HFFc6 (cell line): ENCODE results near the gene FRMD3. TPM values are rescaled to one million over a fixed set of nuclear protein-coding genes. Genes with fewer than 3 reads are reported as not detected.
A peak's percentile ranks its signal among the peaks of the same experiment; 100 is the strongest.

Experiments
- DNase-seq: peaks from one replicate; pipeline ENCODE4 v3.0.0-alpha.2; 2018
- H3K27ac Mint-ChIP-seq: 2 replicates; pipeline ENCODE4 v1.8.0; 2020; ENCODE audit warnings: mild to moderate bottlenecking, mixed read lengths
- H3K27me3 Mint-ChIP-seq: 2 replicates; pipeline ENCODE4 v1.8.0; 2021; ENCODE audit warnings: mild to moderate bottlenecking, moderate library complexity, mixed read lengths; ENCODE audit not compliant: insufficient read depth
- H3K36me3 Mint-ChIP-seq: 2 replicates; pipeline ENCODE4 v1.8.0; 2021; ENCODE audit warnings: low read depth, mixed read lengths
- H3K4me1 Mint-ChIP-seq: 2 replicates; pipeline ENCODE4 v1.8.0; 2020; ENCODE audit warnings: low read depth, mixed read lengths
- H3K4me3 Mint-ChIP-seq: 2 replicates; pipeline ENCODE4 v1.8.0; 2020; ENCODE audit warnings: mild to moderate bottlenecking, moderate library complexity, mixed read lengths
- H3K9me3 Mint-ChIP-seq: 2 replicates; pipeline ENCODE4 v1.8.0; 2020; ENCODE audit warnings: mild to moderate bottlenecking, mixed read lengths
- total RNA-seq, 6 experiments: library from RNA; stranded (reverse); fragmentation: NEBNext Ultra II Directional; extraction: Animal tissue kit (Norgen Biotek cat#: 25700); gene quantifications; 2 replicates in 1 of 6; 3 replicates in 5 of 6; pipeline ENCODE4 v1.2.3, GENCODE V29; 2021
- TF ChIP-seq, protein P1 (sequence below): fragments of 200-600 bp; sonication (generic); IDR thresholded peaks from 2 replicates; pipeline ENCODE4 v1.5.0; 2021; ENCODE audit warnings: antibody characterized with exemption, mild to moderate bottlenecking

The FRMD3 gene
- total RNA-seq, 6 experiments from 2014 or later = 4.0 to 14.9 (median 12.7) TPM

- DNase-seq = peak; percentile 90
- H3K36me3 Mint-ChIP-seq = peaks cover 21% of the 10 kb centered on the region
- TF ChIP-seq, protein P1, sequence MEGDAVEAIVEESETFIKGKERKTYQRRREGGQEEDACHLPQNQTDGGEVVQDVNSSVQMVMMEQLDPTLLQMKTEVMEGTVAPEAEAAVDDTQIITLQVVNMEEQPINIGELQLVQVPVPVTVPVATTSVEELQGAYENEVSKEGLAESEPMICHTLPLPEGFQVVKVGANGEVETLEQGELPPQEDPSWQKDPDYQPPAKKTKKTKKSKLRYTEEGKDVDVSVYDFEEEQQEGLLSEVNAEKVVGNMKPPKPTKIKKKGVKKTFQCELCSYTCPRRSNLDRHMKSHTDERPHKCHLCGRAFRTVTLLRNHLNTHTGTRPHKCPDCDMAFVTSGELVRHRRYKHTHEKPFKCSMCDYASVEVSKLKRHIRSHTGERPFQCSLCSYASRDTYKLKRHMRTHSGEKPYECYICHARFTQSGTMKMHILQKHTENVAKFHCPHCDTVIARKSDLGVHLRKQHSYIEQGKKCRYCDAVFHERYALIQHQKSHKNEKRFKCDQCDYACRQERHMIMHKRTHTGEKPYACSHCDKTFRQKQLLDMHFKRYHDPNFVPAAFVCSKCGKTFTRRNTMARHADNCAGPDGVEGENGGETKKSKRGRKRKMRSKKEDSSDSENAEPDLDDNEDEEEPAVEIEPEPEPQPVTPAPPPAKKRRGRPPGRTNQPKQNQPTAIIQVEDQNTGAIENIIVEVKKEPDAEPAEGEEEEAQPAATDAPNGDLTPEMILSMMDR = no peak
These were observed 238.6 kb downstream of the FRMD3 start for GRCh38 chr9:83299571-83299970.

DNA sequence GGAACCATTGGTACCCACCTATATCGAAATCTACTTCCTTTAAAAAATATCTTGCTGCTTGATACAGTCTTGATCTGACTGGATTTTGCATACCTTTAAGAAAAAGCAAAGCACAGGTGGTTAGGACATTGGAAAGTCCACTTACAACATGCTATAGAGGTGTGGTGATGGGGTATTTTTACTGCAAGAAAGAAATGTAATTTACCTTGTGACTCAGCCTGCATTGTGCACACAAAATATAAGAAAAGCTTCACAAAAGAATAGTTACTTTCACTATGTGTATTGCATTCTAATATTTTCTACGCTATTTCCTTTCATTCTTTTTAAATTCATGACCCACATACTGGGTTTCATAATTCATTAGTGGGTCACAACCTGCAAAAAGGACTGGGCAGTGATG lies 239.1 kb downstream of the FRMD3 start:
- DNase-seq = no peak
- Mint-ChIP-seq H3K4me1 (peaks cover 22% of the 10 kb centered on the region), H3K4me3 (peak overlapping the region; percentile 63), H3K27me3 (no peaks in the 10 kb centered on the region; the same call in 1 of the 2 replicates), H3K36me3 (peaks cover 21% of the 10 kb centered on the region), H3K9me3 (no peaks in the 10 kb centered on the region), H3K27ac (peak overlapping the region; percentile 76)
- TF ChIP-seq, protein P1 = no peak

More at GRCh38 chr9:83299571-83299970, 238.6 kb downstream of the FRMD3 start:
- Mint-ChIP-seq H3K27ac (peak overlapping the region; percentile 76), H3K9me3 (no peaks in the 10 kb centered on the region), H3K27me3 (no peaks in the 10 kb centered on the region; the same call in 1 of the 2 replicates), H3K4me1 (peaks cover 25% of the 10 kb centered on the region), H3K4me3 (peak overlapping the region; percentile 63)

- TF ChIP-seq, protein P1 = no peak
- Mint-ChIP-seq H3K27me3 (no peaks in the 10 kb centered on the region; the same call in none of the 2 replicates), H3K9me3 (no peaks in the 10 kb centered on the region), H3K4me1 (peaks cover 29% of the 10 kb centered on the region), H3K4me3 (no peak overlapping the region), H3K27ac (no peak overlapping the region), H3K36me3 (peaks cover 21% of the 10 kb centered on the region)
- DNase-seq = no peak
These were observed 242.1 kb downstream of the FRMD3 start for GRCh38 chr9:83296123-83296522.

DNA sequence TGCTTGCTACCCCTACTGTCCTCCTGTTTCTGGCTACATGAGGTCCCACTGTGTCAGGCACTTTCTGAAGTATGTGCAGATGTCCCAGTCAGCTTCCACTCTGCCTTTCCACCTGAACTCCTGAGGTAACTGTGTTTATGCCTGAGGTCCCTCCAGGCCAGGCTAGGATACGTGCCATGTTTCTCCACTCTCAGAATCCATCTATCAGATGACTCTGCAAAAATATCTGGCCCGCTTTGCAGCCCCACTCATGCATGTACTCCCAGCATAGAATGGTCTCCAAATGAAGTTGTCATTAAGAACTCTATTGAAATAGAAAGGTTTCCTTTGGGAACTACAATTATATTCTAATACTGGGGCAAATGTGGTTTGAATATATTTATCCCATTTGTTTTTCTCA lies 243.4 kb downstream of the FRMD3 start:
- no peak overlapping the region for H3K27ac Mint-ChIP-seq
- TF ChIP-seq, protein P1 = no peak
- no peak overlapping the region for H3K4me3 Mint-ChIP-seq
- peaks cover 21% of the 10 kb centered on the region for H3K36me3 Mint-ChIP-seq
- no peaks in the 10 kb centered on the region; the same call in none of the 2 replicates for H3K27me3 Mint-ChIP-seq
- H3K4me1 Mint-ChIP-seq = peaks cover 24% of the 10 kb centered on the region
- no peaks in the 10 kb centered on the region for H3K9me3 Mint-ChIP-seq
- DNase-seq = no peak

GRCh38 chr9:83291196-83291595 lies 247.0 kb downstream of the FRMD3 start:
- TF ChIP-seq, protein P1 = no peak
- DNase-seq = no peak
- Mint-ChIP-seq H3K27ac (no peak overlapping the region), H3K4me3 (no peak overlapping the region), H3K27me3 (no peaks in the 10 kb centered on the region; the same call in none of the 2 replicates), H3K4me1 (peaks cover 18% of the 10 kb centered on the region), H3K9me3 (no peaks in the 10 kb centered on the region), H3K36me3 (peaks cover under 1% of the 10 kb centered on the region; the same call in 1 of the 2 replicates)

GRCh38 chr9:83290692-83291091 lies 247.5 kb downstream of the FRMD3 start:
- no peak for DNase-seq
- no peaks in the 10 kb centered on the region for H3K36me3 Mint-ChIP-seq
- TF ChIP-seq, protein P1 = no peak
- H3K4me1 Mint-ChIP-seq = peaks cover 18% of the 10 kb centered on the region
- no peak overlapping the region for H3K4me3 Mint-ChIP-seq
- no peak overlapping the region for H3K27ac Mint-ChIP-seq
- H3K27me3 Mint-ChIP-seq = no peaks in the 10 kb centered on the region; the same call in none of the 2 replicates
- no peaks in the 10 kb centered on the region for H3K9me3 Mint-ChIP-seq
